Psoas muscle (tissue), 8 donors: ENCODE measurements around the gene SH2D1B. TPM values are rescaled to one million over a fixed set of nuclear protein-coding genes. Genes with fewer than 3 reads are reported as not detected.

ENCODE experiments used
- ATAC-seq, 4 donors: fragments of 200-7000 bp; cut with Tn5 transposase; one replicate each; pipeline ENCODE4 v1.9.1; 2020; ENCODE audit warnings: moderate library complexity in 3 of 4, mild to moderate bottlenecking in 2 of 4
- DNase-seq, 2 donors: peaks; one replicate each; pipeline ENCODE4 v3.0.0-alpha.2; 2020
- H3K27ac ChIP-seq: fragments of 200-600 bp; one replicate; pipeline ENCODE4 v1.8.0; 2022
- H3K27me3 ChIP-seq, 3 donors: fragments of 200-600 bp in 1 of 3; one replicate each; pipeline versions ENCODE4 v1.6.1 to v1.8.0; 2013 to 2022; ENCODE audit warnings: low read length in 2 of 3, mild to moderate bottlenecking in 2 of 3, moderate library complexity in 1 of 3; ENCODE audit not compliant: insufficient read depth in 3 of 3
- H3K36me3 ChIP-seq, 2 donors: fragments of 200-600 bp in 1 of 2; one replicate each; pipeline versions ENCODE4 v1.6.1 to v1.8.0; 2013 to 2022; ENCODE audit warnings: low read depth in 1 of 2, mild to moderate bottlenecking in 1 of 2, moderate library complexity in 1 of 2; ENCODE audit not compliant: insufficient read depth in 1 of 2
- H3K4me1 ChIP-seq: fragments of 200-600 bp; one replicate; pipeline ENCODE4 v1.8.0; 2022
- H3K4me3 ChIP-seq: fragments of 200-600 bp; one replicate; pipeline ENCODE4 v1.8.0; 2022; ENCODE audit warnings: mild to moderate bottlenecking
- H3K9me3 ChIP-seq: fragments of 200-600 bp; one replicate; pipeline ENCODE4 v1.8.0; 2022
- WGBS, 3 donors: extraction: QIAGEN DNeasy Blood & Tissue Kit; methylation state at CpG; one replicate each; pipeline versions ENCODE4 v1.1.6 to v1.1.7; 2013; 5-methylcytosine and 5-hydroxymethylcytosine counted together
- intact Hi-C, 2 donors: fragments of 100-400 bp; cut with DNase I; formaldehyde crosslinking; loops; one replicate each; pipeline versions ENCODE4 v1.11.0 to v1.14.2; 2022
- polyA plus RNA-seq, 3 donors: library from polyadenylated mRNA; stranded (reverse); fragments of 200-250 nt; gene quantifications; one replicate each; pipeline ENCODE4 v1.2.3, GENCODE V29; 2013
- total RNA-seq, 4 donors: library from RNA; stranded (reverse); fragmentation: NEBNext Ultra II Directional in 2 of 4; extraction: Animal tissue kit (Norgen Biotek cat#: 25700) in 2 of 4; gene quantifications; one replicate each; pipeline versions ENCODE4 v1.2.1 to v1.2.4, GENCODE V29; 2021 to 2023
- TF ChIP-seq, protein P1 (sequence below): fragments of 200-600 bp; IDR thresholded peaks from one replicate; pipeline ENCODE4 v1.8.0; 2022; ENCODE audit warnings: antibody characterized with exemption
- donor health status: healthy with polysubstance abuse.
- donor health status: DM: no; HTN: no; CAD: no; lungs with moderate emphysema.
- donor health status: Bipolar disorder and iron deficiency.
- donor health status: healthy.
- donor health status: DM: yes; HTN: yes; CAD: no.
- donor health status: DM: no; HTN: no; CAD: no.
- donor health status: DM: no; HTN: no; CAD: no.
- donor health status: DM: yes; HTN: yes; CAD: no.

The SH2D1B gene
- total and polyA plus RNA-seq, 7 donors: 0.12 to 4.0 (median 1.2) TPM

DNA sequence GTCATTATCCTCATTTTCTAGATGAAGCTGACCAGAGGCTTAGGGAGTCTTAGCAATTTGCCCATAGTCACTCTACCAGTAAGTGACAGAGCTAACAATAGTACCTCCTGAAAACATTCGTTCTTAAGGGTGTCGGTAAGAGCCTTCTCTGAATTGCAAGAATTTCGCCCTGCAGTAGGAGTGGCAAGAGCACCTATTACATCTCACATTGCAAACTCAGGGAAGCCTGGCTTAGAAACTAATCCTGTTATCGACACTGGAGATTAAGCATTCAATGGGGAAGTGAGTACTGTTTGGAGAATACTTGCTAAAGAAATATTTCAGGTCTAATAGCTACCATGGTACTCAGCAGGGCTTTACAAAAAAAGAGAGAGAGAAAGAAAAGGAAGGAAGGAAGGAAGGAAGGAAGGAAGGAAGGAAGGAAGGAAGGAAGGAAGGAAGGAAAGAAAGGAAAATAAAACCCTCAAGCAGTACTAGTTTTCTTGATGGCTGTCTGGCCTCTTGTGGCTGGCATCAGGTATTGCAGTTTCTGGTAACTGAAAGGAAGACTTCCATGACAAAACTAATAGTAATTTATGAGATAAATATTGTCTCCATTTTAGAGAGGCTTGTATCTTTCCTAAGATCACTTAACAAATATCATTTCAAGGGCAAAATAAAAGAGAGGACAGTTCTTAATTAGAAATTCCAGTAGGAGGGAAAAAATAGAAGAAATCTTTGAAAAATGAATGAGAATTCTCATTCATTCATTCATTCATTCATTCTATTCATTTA is 20.0 kb downstream of the SH2D1B start:
- ATAC-seq: peak in 1 of 4 donors; percentile 64
- Histone ChIP-seq H3K27me3 (peaks cover 0 to 18% (median 2%) of the 10 kb centered on the region in 3 donors), H3K4me1 (no peaks in the 10 kb centered on the region), H3K27ac (no peak overlapping the region), H3K9me3 (no peaks in the 10 kb centered on the region), H3K4me3 (no peak overlapping the region), H3K36me3 (no peaks in the 10 kb centered on the region)
- 36 to 48% (median 48%) methylated on average over 4 of the region's 4 CpGs for WGBS, 3 donors
- no peak for DNase-seq
- intact Hi-C loops: loop anchor here in 1 of 2 donors (5.0 kb wide), 1 partner anchor 335 kb away; no protein-coding TSS in a partner anchor
- TF ChIP-seq, protein P1, sequence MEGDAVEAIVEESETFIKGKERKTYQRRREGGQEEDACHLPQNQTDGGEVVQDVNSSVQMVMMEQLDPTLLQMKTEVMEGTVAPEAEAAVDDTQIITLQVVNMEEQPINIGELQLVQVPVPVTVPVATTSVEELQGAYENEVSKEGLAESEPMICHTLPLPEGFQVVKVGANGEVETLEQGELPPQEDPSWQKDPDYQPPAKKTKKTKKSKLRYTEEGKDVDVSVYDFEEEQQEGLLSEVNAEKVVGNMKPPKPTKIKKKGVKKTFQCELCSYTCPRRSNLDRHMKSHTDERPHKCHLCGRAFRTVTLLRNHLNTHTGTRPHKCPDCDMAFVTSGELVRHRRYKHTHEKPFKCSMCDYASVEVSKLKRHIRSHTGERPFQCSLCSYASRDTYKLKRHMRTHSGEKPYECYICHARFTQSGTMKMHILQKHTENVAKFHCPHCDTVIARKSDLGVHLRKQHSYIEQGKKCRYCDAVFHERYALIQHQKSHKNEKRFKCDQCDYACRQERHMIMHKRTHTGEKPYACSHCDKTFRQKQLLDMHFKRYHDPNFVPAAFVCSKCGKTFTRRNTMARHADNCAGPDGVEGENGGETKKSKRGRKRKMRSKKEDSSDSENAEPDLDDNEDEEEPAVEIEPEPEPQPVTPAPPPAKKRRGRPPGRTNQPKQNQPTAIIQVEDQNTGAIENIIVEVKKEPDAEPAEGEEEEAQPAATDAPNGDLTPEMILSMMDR: peak; percentile 74

DNA sequence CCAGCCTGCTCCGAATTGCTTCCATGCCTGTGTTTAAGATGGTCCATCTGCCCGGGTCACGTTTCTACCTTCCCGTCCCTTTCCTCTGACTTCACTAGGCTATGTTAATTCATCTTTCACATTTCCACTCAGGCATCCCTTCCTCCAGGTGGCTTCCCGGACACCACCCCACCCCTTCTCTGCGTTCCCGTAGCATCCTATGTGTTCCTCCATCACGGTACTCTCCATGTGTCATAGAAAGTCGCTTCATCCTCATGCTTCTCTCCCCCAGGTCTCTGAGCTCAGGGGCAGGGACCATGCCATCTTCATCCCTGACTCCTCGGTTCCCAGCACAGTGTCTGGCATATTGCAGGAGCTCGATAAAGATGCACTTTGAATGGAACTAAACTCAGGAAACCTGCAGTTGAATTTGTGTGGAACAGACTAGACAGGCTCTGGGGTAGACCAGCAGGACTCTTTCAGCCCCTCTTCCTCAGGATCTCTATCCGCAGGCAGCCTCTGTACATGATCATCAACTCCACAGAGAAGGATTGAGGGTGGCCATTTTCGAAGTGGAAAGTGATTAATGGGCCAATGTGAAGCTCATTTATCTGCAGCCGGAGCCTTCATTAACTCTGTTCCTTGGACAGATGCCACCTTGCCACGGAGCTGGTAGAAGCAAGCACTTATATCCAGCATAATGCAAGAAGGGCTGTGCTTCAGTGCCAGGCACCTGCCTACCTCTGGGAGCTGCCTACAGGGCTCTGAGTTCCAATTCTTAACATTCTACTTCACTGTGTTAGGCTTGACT is 21.3 kb downstream of the SH2D1B start:
- ATAC-seq: no peak
- H3K36me3 ChIP-seq: no peaks in the 10 kb centered on the region
- no peaks in the 10 kb centered on the region for H3K4me1 ChIP-seq
- intact Hi-C loops: loop anchor here (1.0 to 5.0 kb wide), 2 partner anchors 333 to 336 kb away; no protein-coding TSS in a partner anchor
- no peak overlapping the region for H3K27ac ChIP-seq
- no peak for DNase-seq
- WGBS, 3 donors: 75 to 79% (median 78%) methylated on average over 15 of the region's 15 CpGs
- TF ChIP-seq, protein P1: no peak
- H3K9me3 ChIP-seq: no peaks in the 10 kb centered on the region
- H3K27me3 ChIP-seq: peaks cover 0 to 19% (median 2%) of the 10 kb centered on the region in 3 donors
- H3K4me3 ChIP-seq: no peak overlapping the region

DNA sequence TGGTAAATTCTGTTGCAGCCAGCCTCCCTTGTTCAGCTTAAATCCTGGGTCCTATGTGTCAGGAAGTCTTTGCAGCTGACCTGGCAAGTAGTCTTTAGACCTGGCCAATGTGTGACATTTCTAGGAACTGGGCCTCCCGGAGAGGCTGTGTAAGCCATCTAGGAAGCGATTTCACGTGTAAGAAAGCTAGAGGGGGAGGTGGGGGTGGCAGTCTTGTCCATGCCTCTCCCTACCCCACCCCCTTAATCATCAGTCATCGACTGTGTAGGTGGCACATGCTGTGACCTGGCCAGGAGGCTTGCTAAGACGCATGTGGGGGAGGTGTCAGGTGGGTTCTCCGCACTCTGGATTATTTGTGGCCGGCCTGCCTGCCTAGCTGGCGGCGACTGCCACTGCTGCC is 22.0 kb downstream of the SH2D1B start:
- TF ChIP-seq, protein P1: no peak
- H3K4me1 ChIP-seq: no peaks in the 10 kb centered on the region
- H3K27me3 ChIP-seq: peaks cover 0 to 16% (median 2%) of the 10 kb centered on the region in 3 donors
- no peaks in the 10 kb centered on the region for H3K36me3 ChIP-seq
- 54 to 59% (median 57%) methylated on average over 9 of the region's 9 CpGs for WGBS, 3 donors
- no peaks in the 10 kb centered on the region for H3K9me3 ChIP-seq
- no peak for DNase-seq
- ATAC-seq: peak in 3 of 4 donors; percentile 33 to 52 (median 48)
- H3K4me3 ChIP-seq: no peak overlapping the region
- no peak overlapping the region for H3K27ac ChIP-seq
- intact Hi-C loops: loop anchor here (1.0 to 5.0 kb wide), 2 partner anchors 333 to 336 kb away; no protein-coding TSS in a partner anchor

DNA sequence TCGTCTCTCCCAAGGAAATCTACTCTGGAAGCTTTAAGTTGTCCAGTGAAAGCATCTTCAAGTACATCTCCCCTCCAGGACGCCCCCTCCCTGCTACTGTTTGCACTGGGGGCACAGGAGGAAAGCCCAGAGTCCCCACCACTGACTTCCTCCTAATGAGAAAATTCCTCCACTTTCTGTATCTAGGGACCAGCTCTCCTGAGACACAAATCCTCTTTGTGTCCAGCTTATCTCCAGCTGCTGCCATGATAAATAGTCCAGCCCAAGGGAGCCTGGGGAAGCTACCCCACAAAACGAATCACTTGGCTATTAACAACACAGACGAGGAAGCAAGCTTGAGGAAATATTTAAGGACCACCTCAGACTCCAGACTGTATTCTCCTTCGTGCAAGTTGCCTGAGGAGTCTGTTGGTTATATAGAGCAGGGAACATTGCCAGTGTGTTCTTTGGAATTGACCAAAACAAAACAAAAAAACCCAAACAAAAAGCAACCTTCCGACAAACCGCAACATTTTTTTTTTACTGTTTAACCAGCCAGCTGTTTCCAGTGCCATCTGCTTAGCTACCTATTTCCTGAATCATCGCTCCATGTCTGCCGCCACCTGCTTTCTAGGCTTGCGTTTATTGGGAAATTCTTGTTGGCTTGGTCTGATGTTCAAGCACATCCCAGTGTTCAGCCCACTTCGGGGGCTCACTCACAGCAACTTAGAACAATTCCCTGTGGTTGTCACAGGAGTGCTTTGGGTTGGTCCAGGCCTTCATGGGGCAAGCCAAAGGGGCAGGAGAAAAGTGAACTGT is 22.7 kb downstream of the SH2D1B start:
- ATAC-seq (peak in 1 of 4 donors; percentile 45), DNase-seq (no peak)
- H3K4me3 ChIP-seq: no peak overlapping the region
- H3K9me3 ChIP-seq: no peaks in the 10 kb centered on the region
- no peaks in the 10 kb centered on the region for H3K4me1 ChIP-seq
- TF ChIP-seq, protein P1: no peak
- peaks cover 0 to 14% (median 2%) of the 10 kb centered on the region in 3 donors for H3K27me3 ChIP-seq
- intact Hi-C loops: no loop called here
- WGBS, 3 donors: 24 to 33% (median 30%) methylated on average over 11 of the region's 11 CpGs
- H3K36me3 ChIP-seq: no peaks in the 10 kb centered on the region
- no peak overlapping the region for H3K27ac ChIP-seq
